ENCODE results near the gene MTA2.
"Not testable (repeated sequence)": the region's sequence is repeated elsewhere in the genome, so short reads cannot be mapped to it uniquely, and the experiment has no call there.

MTA2 gene

GRCh38 chr11:62566247-62566646, 35.4 kb downstream of the MTA2 start:
- DNase-seq (ENCODE audit: low read depth in 3 of 3): no peak

DNA sequence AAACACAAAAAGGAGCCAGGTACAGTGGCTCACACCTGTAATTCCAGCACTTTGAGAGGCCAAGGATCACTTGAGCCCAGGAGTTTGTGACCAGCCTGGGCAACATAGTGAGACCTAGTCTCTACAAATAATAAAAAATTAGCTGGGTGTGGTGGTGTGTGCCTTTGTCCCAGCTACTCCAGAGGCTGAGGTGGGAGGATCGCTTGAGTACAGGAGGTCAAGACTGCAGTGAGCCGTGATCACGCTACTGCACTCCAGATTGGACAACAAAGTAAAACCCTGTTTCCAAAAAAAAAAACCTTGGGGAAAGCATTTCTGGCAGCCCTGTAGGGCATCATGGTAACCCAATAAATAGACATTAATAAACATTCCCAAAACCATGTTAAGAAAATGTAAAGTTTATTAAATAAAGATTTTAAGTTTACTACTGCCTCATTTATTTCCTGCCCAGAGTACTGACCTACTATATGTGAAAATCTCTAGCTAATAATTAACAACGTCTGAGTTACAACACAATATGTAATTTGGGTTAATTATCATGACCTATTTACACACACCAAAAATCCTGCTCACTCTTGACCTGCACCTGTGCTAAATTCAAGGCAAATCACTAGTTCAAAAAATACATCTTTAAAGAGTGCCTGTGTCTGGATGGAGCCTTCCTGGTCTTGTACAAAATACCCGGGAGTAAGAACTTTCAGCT, 36.4 kb downstream of the MTA2 start:
- no peak for DNase-seq (ENCODE audit: low read depth in 3 of 3)

DNA sequence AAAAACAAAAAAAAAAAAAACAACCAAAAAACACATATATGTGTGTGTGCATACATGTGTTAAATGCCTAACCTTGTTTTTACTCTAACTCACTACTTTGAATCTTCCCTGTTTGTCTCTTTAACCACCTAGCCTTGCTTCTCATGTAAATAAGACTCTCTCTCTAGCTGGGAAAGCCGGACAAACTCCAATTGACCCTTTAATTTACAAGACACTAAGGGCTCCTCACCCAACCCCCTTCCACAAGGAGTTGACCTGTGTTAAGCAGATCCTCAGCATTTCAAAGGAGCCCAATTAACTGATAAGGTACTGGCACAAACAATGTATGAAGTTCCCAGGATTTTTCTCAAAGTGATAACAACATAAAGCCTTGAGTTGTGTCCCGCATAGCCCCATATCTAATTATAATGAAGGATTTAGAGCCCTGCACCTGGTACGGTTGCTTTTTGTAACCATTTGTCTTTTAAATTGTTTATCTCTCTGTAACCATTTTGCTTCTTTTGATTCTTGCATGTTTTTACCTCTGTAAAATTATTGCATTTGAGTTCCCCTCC, 39.9 kb downstream of the MTA2 start:
- not testable (repeated sequence) for DNase-seq (ENCODE audit: low read depth in 3 of 3)

DNA sequence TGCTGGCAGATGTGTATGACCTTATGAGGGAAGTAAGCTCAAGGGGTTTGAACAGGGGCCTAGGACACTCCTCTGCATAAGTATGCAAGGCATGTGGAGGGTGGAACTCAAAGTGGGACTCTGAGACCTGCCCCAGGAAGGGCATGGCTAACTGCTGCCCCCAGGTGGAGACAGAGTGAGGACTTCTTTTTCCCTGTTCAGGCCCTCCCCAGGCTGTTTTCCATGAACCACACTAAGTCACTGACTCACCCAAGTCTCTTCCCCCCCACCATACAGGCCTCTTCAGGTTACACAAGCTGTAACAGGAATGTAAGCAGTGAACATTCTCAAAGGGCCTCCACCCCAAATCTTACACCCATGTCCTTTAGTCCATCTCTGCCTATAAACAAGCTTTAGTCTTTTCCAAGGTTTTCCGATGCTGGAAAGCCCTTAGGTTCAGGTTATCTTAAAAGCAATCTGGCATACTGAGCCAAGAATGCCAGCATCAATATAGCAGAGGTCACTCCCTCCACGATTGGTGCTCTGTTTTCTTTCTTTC, 41.0 kb downstream of the MTA2 start:
- peak in 2 of 3 experiments; percentile 64 to 68 for DNase-seq (ENCODE audit: low read depth in 3 of 3)

DNA sequence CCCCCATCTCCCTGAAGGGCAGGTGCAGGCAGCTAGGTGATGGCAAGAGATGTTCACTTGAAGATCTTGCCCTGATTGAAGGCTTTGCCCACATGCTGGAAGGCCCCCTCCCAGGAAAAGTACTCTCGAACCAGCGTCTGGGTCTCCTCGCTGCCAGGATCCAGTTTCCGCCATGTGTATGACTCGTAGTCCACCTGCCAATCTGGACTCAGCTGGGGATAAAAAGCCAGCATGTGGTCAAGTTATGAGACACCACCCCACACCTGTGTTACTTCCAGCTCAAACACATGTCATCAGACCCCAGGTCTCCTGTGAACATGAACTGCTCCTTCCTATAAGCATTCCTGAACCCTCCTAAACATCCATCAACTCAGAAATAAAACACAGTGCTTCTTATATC, 42.0 kb downstream of the MTA2 start:
- DNase-seq (ENCODE audit: low read depth in 3 of 3): not testable (repeated sequence)

GRCh38 chr11:62559204-62559603, 42.5 kb downstream of the MTA2 start:
- no peak for DNase-seq (ENCODE audit: low read depth in 3 of 3)

GRCh38 chr11:62558669-62559068, 43.0 kb downstream of the MTA2 start:
- no peak for DNase-seq (ENCODE audit: low read depth in 3 of 3)

DNA sequence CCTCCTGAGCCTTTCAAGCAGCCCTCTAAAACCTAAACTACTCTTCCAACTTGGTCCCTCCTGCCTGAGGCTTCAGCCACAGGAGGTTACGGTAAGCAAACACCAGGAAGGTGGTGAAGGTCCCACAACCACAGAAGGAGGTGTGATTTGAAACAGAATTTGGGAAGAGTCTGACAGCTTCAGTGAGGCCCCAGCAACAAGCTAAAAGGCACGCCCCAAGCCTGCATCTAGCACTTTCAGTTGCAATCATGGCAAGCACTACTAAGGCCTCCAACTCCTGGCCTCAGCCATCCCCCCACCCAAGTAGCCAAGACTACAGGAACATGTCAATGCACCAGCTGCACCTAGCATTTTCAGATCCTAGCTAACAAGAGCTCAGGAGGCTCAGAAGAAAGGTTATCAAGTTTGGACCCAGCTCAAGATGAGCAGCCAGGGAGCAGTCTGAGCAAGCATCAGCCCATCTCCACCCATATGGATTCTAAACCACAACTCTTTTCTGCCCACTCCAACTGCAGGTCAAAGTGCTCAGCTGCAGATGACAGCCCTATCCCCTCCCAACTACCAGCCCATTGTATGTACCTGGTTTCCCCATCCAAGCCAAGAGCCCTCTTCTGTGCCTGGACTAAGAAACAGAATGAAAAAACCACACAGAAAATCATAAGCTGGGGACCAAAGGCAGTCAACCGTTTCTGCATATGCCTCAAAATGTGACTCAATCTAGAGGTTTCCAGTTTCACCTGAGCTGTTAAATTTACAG, 44.6 kb downstream of the MTA2 start:
- DNase-seq (ENCODE audit: low read depth in 3 of 3): no peak

DNA sequence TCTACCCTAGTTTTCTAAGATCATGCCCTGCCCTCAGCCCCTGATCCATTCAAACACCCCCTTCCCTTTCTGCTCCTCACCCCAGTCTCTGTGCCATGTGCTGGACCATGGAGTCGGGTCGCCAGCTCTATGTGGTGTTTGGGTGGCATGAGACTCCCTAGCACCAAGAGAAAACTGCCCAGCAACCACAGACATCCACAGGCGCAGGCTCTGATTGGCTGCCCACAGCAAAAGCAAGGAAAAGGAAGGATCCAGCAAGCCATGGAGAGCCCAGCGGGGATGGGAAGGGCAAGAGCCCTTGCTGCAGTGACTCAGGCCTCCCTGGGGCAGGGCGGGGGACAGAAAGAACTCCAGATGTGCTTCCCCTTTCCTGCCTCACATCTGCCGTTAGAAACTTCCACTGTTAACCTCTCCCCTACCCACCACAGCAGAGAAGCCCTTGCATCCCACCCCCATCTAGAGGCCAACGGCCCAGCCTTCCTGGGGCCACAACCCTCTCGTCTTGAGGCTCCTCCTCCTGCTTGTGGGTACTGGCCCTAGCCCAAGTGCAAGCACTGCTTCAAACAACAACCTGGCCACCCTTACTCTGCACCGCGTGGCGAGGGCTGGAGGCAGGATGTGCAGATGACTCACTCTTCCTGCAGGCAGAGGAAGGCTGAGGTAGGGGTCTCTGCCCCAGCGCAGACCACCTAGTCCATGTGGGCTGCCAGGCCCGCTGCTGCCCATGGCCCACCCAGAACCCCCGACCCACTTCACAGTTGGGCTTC, 45.4 kb downstream of the MTA2 start:
- peak in 1 of 3 experiments; percentile 83 for DNase-seq (ENCODE audit: low read depth in 3 of 3)

DNA sequence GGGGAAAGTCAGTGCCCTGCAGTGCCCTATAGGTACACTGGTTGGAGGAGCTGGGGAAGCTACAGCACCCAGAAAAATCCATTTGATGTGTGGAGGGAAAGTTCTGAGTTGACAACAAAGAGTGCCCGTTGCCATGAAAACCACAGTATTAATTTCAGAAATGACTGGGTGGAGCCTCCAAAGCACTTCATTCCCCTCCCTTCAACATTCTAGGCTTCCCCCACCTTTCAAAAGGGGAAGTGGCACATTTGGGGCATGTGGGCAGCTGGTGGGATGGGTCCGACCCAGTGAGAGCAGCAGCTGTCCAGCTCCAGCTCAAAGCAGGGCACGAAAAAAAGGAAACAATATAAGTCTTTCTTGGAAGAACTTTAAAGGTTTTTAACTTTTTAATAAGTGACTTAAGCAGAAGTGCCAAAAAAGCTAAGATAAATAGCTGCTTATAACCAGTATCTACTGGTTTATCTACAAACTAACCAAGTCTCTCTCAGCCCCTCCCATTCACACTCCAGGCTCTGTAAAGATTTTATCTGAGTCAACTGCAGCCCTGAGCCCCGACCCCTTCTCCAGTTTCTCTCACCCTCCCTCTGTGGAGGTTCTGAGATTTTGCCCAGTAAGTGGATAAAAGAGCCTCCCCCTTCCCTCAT, 46.1 kb downstream of the MTA2 start:
- DNase-seq (ENCODE audit: low read depth in 3 of 3): no peak

- no peak for DNase-seq (ENCODE audit: low read depth in 3 of 3)
Observed at GRCh38 chr11:62554387-62555167, 47.1 kb downstream of the MTA2 start.

DNA sequence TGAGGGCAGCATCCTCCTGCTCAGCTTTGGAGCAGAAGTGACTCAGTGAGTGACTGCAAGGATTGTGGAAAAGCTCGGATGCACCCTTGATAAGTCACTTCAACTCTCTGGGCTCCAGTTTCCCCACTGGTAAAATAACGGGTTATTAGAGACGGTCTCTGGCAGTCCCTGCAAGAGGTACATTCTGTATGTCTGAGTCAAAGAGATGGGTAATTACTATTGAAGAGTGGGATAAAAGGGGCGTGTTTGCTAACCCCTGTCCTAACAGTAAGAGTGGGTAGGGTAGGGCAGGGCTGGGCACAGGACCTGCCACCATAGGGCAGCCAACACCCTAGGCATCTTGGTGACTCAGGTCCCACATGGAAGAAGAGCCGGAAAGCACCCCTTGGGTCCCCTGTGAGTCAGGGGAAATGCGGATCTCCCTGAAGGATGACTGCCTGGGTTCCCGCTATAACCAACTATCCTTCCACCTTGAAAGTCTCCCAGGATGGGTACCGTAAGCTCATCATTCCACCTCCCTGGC, 47.8 kb downstream of the MTA2 start:
- DNase-seq (ENCODE audit: low read depth in 3 of 3): no peak

DNA sequence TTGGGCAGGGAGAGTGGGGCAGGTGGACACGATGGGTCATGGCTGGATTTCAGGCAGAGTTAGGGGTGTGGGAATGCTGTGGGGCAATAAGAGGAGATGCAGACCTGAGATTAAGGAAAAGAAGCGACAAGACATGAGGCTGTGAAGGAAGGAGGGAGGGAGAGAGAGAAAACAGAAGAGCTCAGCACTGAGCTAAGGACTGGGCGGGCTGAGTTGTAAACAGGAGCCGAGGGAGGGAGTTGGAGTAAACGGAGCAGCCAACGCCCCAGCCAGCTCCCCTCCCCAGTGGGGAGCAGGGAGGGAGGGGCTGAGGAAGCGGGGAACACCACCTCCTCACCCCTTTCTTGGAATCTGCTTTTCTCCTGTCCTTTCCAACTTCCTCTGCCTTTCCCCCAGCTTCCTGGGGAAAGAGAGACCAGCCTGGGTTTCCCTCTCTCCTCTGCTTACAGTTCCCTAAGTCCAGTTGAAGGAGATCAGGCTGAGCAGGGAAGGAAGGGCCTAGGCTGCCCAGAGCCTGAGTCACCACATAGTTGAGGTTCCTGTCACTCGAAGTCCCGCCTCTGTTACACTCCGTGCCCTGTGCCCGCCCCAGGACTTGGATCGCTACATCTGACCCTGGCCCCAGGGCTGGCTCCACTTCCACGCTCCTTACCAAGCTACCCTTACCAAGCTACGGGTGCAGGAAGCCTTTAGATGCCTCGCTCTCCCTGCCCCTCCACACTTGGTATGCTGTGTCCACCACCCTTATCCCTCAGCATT, 48.4 kb downstream of the MTA2 start:
- no peak for DNase-seq (ENCODE audit: low read depth in 3 of 3)

DNA sequence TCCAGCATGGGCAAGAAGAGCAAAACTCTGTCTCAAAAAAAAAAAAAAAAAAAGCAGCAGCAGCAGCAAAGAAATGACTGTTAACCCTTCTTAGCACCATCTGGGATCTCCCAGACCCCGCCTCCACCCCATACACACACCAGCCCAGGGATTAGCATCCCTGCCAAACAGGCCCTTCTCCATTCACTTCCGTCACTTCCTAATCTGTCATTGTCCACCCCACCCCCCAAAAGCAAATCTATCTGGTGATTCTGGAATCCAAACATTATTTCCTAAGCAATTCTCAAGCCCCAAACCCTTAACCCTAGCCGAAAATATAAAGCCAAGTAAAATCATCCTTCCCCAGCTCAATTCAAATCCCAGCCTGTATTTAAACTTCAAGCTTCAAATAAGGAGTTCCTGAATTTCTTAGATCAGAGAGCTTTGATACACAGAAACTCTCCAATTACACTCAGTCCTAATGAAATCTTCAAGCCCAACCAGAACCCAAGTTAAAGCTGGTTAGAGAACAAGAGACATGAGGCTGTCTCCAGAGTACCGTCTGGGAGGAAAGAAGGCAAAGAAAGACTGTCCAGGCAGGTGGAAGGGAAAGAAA, 49.1 kb downstream of the MTA2 start:
- DNase-seq (ENCODE audit: low read depth in 3 of 3): no peak

DNA sequence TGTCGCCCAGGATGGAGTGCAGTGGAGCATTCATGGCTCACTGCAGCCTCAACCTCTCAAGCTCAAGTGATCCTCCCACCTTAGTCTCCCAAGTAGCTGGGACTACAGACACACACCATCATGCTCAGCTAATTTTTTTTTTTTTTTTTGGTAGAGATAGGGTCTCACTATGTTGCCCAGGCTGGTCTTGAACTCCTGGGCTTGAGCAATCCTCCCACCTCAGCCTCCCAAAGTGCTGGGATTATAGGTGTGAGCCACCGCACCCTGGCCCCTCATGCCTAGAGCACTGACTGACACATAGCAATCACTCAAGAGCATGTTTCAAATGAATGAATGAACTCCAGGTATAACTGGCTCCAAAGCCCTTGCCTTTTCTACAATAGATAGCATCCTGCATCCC, 51.2 kb downstream of the MTA2 start:
- not testable (repeated sequence) for DNase-seq (ENCODE audit: low read depth in 3 of 3)

DNA sequence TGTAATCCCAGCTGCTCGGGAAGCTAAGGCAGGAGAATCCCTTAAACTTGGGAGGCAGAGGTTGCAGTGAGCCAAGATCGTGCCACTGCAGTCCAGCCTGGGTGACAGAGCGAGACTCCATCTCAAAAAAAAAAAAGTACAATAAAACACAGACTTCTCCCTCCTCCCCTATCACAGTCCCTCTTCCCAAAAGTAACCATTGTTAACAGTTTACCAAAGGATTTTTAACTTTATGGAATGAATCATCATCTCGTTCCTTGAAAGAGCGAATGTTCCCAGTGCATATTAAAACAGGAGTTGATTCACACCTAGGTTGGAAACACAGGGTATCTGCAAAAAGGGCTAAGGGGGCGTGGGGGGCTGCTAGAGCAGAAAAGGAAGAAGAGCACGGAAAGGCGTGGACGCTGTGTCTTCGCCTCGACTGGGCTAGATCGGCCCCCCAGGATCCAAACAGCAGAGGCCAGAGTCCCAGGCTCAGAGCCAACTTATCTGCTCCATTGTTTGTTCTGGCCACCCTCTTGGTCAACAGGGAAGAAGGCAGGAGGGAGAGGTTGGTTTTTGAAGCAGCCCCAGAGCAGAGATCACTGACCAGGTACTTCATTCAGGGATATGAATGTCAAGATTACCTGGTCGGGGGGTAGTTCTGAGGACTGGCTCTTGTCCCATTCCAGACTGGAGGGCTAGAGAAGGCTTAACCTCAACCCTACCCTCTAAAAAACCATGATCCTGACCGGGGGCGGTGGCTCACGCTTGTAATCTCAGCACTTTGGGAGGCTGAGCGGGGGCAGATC, 52.9 kb downstream of the MTA2 start:
- no peak for DNase-seq (ENCODE audit: low read depth in 3 of 3)

DNA sequence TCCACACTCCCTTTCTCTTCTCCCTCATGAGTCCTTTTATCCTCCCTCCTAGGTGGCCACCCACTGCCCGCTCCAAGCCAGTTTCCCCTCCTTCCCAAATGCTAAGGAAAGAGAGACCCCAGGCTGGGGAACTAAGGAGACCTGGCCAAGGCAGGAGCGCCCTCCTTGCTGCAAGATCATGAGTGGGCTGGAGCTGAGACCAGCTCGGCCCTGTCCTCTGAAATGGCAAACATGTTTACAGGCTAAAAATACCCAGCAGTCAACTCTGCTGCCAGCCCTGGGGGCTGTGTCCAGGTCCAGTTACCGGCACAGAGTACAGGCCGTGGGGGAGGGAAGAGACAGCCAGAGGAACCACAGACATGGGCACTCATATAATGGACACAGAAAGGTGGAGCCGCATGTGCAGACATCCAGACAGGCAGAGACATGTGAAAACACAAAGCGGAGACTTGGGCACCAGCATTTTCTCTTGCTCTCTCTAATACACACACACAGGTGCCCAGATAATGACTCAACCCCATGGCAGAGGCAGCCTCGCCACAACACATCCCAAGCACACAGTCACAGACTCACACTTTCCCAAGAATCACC, 53.9 kb downstream of the MTA2 start:
- DNase-seq (ENCODE audit: low read depth in 3 of 3): no peak

All from stimulated activated CD4-positive, alpha-beta T cell treated with anti-CD3 and anti-CD28 coated beads, TNF-alpha, amount 100 ng/mL, for 24 hours (primary cell).